Measurements from ENCODE around the gene ITPKB. TPM values are rescaled to one million over a fixed set of nuclear protein-coding genes. Genes with fewer than 3 reads are reported as not detected.
A peak's percentile ranks its signal among the peaks of the same experiment; 100 is the strongest.

Gene ITPKB
- total and polyA plus RNA-seq, 7 donors, result 1.4 to 80.9 (median 52.4) TPM

- DNase-seq, result peak; percentile 68
- H3K9me3 ChIP-seq, result no peaks in the 10 kb centered on the region
- no peaks in the 10 kb centered on the region for H3K36me3 ChIP-seq
- intact Hi-C loops (cut with DNase I), result loop anchor here (5.0 kb wide), 1 partner anchor 34 kb away; no protein-coding TSS in a partner anchor
- no peaks in the 10 kb centered on the region for H3K27me3 ChIP-seq
- H3K27ac ChIP-seq, result no peak overlapping the region
- 82 to 94% methylated on average over 10 of the region's 10 CpGs for WGBS, 2 donors
- H3K4me3 ChIP-seq, result no peak overlapping the region
- H3K4me1 ChIP-seq, result peaks cover 0 to under 1% (median 0%) of the 10 kb centered on the region in 4 donors
- no peak for TF ChIP-seq POLR2A (IDR thresholded peaks at IDR 0.05)
- no peak for TF ChIP-seq CTCF (IDR thresholded peaks at IDR 0.05)
- TF ChIP-seq EP300 (IDR thresholded peaks at IDR 0.05), result no peak
- TF ChIP-seq POLR2AphosphoS5 (IDR thresholded peaks at IDR 0.05), result peak in 3 of 4 donors; percentile 2 to 27 (median 26)
Observed at GRCh38 chr1:226657895-226658545, 81.1 kb downstream of the ITPKB start.

DNA sequence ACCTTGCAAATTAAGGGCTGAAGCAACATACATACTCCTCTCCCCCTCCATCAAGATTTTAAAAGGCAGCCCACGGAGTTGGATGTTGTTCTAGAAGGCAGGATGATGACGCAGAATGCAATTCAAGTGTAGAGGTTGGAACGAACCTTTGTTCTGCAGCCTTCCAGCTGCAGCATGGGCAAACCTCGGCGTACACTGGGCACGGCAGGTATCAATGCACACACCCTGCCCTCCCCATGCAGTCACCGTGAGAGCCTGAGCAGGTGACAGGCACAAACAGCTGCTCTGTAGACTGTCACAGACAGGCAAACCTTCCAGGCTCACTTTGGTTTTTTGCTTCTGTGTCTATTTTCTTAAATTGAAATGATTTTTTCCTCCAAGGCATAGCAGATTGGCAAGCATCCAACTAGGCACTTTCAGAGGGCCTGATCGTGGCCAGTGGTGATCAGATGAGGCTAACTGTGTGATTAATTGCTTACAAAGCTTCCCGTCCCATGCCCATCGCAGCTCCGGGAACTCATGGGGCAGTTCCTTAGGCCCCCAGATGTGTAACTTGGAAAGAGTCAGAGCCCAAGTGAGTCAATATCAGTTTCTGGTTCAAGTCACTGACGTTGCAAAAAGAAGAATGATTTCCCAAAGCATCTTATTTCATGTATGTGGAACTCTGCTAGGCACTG, 82.3 kb downstream of the ITPKB start:
- Histone ChIP-seq H3K27ac (no peak overlapping the region), H3K4me1 (no peaks in the 10 kb centered on the region), H3K36me3 (no peaks in the 10 kb centered on the region), H3K9me3 (no peaks in the 10 kb centered on the region), H3K4me3 (no peak overlapping the region), H3K27me3 (no peaks in the 10 kb centered on the region)
- 20 to 37% methylated on average over 12 of the region's 12 CpGs for WGBS, 2 donors
- peak in 3 of 4 donors; percentile 32 to 83 (median 51) for TF ChIP-seq POLR2AphosphoS5 (IDR thresholded peaks at IDR 0.05)
- no peak for TF ChIP-seq POLR2A (IDR thresholded peaks at IDR 0.05)
- no peak for TF ChIP-seq CTCF (IDR thresholded peaks at IDR 0.05)
- peak in 2 of 4 donors; percentile 20 to 73 for TF ChIP-seq EP300 (IDR thresholded peaks at IDR 0.05)
- DNase-seq, result no peak
- intact Hi-C loops (cut with DNase I), result loop anchor here (5.0 kb wide), 1 partner anchor 36 kb away; no protein-coding TSS in a partner anchor

GRCh38 chr1:226656201-226656600, 82.9 kb downstream of the ITPKB start:
- no peak for DNase-seq
- Histone ChIP-seq H3K36me3 (no peaks in the 10 kb centered on the region), H3K27me3 (no peaks in the 10 kb centered on the region), H3K4me1 (no peaks in the 10 kb centered on the region), H3K9me3 (no peaks in the 10 kb centered on the region), H3K4me3 (no peak overlapping the region), H3K27ac (no peak overlapping the region)
- TF ChIP-seq EP300 (IDR thresholded peaks at IDR 0.05), result no peak
- TF ChIP-seq POLR2AphosphoS5 (IDR thresholded peaks at IDR 0.05), result no peak
- no peak for TF ChIP-seq CTCF (IDR thresholded peaks at IDR 0.05)
- no peak for TF ChIP-seq POLR2A (IDR thresholded peaks at IDR 0.05)
- intact Hi-C loops (cut with DNase I), result loop anchor here (5.0 kb wide), 1 partner anchor 36 kb away; no protein-coding TSS in a partner anchor
- 16 to 34% methylated on average over 4 of the region's 4 CpGs for WGBS, 2 donors

GRCh38 chr1:226655251-226656163, 83.6 kb downstream of the ITPKB start:
- Histone ChIP-seq H3K4me3 (no peak overlapping the region), H3K9me3 (no peaks in the 10 kb centered on the region), H3K36me3 (no peaks in the 10 kb centered on the region), H3K27me3 (no peaks in the 10 kb centered on the region), H3K4me1 (no peaks in the 10 kb centered on the region), H3K27ac (no peak overlapping the region)
- intact Hi-C loops (cut with DNase I), result loop anchor here (5.0 kb wide), 1 partner anchor 37 kb away; no protein-coding TSS in a partner anchor
- TF ChIP-seq POLR2A (IDR thresholded peaks at IDR 0.05) (no peak), CTCF (IDR thresholded peaks at IDR 0.05) (no peak), EP300 (IDR thresholded peaks at IDR 0.05) (no peak), POLR2AphosphoS5 (IDR thresholded peaks at IDR 0.05) (no peak)
- no peak for DNase-seq
- WGBS, 2 donors, result 81 to 89% methylated on average over 12 of the region's 12 CpGs
